ENCODE results near the gene RFT1.

Gene RFT1

GRCh38 chr3:53130179-53131061 is at the start of gene RFT1:
Gene RFT1 (minus strand): TSS chr3:53130435. CDS start chr3:53130400, 35 bp downstream.
- peak; percentile 95 to 96 for DNase-seq (ENCODE audit: low read depth in 2 of 2)

GRCh38 chr3:53179580-53179979 is 49.3 kb upstream of the RFT1 start:
- DNase-seq (ENCODE audit: low read depth in 2 of 2): no peak

GRCh38 chr3:53178246-53178645 is 48.0 kb upstream of the RFT1 start:
- DNase-seq (ENCODE audit: low read depth in 2 of 2): no peak

GRCh38 chr3:53175613-53176540 is 45.6 kb upstream of the RFT1 start:
- no peak for DNase-seq (ENCODE audit: low read depth in 2 of 2)

GRCh38 chr3:53174346-53175250 is 44.4 kb upstream of the RFT1 start:
- DNase-seq (ENCODE audit: low read depth in 2 of 2): no peak

- DNase-seq (ENCODE audit: low read depth in 2 of 2): no peak
Measured at GRCh38 chr3:53173107-53173506, 42.9 kb upstream of the RFT1 start.

- DNase-seq (ENCODE audit: low read depth in 2 of 2): no peak
Measured at GRCh38 chr3:53171827-53172505, 41.7 kb upstream of the RFT1 start.

- DNase-seq (ENCODE audit: low read depth in 2 of 2): no peak
Measured at GRCh38 chr3:53171064-53171418, 40.8 kb upstream of the RFT1 start.

- no peak for DNase-seq (ENCODE audit: low read depth in 2 of 2)
Measured at GRCh38 chr3:53170325-53171063, 40.3 kb upstream of the RFT1 start.

GRCh38 chr3:53169832-53170324 is 39.6 kb upstream of the RFT1 start:
- DNase-seq (ENCODE audit: low read depth in 2 of 2): no peak

GRCh38 chr3:53169045-53169831 is 39.0 kb upstream of the RFT1 start:
- DNase-seq (ENCODE audit: low read depth in 2 of 2): no peak

GRCh38 chr3:53168175-53168923 is 38.1 kb upstream of the RFT1 start:
- DNase-seq (ENCODE audit: low read depth in 2 of 2): no peak

- no peak for DNase-seq (ENCODE audit: low read depth in 2 of 2)
Measured at GRCh38 chr3:53167418-53168174, 37.4 kb upstream of the RFT1 start.

GRCh38 chr3:53166781-53167291 is 36.6 kb upstream of the RFT1 start:
- no peak for DNase-seq (ENCODE audit: low read depth in 2 of 2)

- no peak for DNase-seq (ENCODE audit: low read depth in 2 of 2)
Measured at GRCh38 chr3:53166206-53166605, 36.0 kb upstream of the RFT1 start.

GRCh38 chr3:53164911-53165310 is 34.7 kb upstream of the RFT1 start:
- DNase-seq (ENCODE audit: low read depth in 2 of 2): no peak
